ENCODE measurements around the gene INO80C.

The INO80C gene

GRCh38 chr18:35526495-35527059 lies 28.8 kb upstream of the INO80C start:
- TF ChIP-seq CTCF (IDR thresholded peaks at IDR 0.05; ENCODE audit: insufficient read depth, low read depth, low read length, missing control alignments): no peak
- DNase-seq (ENCODE audit: low read depth): no peak
- H3K4me3 ChIP-seq (ENCODE audit: low read depth, low read length): no peak overlapping the region

GRCh38 chr18:35525795-35526494 lies 28.2 kb upstream of the INO80C start:
- no peak for DNase-seq (ENCODE audit: low read depth)
- no peak for TF ChIP-seq CTCF (IDR thresholded peaks at IDR 0.05; ENCODE audit: insufficient read depth, low read depth, low read length, missing control alignments)
- H3K4me3 ChIP-seq (ENCODE audit: low read depth, low read length): no peak overlapping the region

DNA sequence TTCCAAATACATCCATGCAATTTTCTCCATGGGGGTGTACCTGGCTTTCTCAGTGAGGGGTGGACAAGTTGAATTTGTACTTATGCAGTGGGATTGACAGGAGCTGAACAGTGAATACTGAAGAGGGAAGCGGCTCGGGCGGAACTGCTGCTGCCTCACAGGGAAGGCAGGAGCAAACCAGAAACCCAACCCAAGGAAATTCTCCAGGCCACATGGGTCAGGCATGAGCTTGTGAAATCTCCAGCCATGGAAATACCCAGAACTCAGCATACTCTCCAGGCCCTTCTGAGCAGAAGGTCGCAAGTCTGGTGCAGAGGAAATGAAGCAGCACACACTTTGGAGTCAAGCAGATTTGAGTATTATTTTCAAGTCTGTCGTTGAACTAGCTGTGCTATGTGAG lies 26.5 kb upstream of the INO80C start:
- no peak for TF ChIP-seq CTCF (IDR thresholded peaks at IDR 0.05; ENCODE audit: insufficient read depth, low read depth, low read length, missing control alignments)
- DNase-seq (ENCODE audit: low read depth): no peak
- H3K4me3 ChIP-seq (ENCODE audit: low read depth, low read length): no peak overlapping the region

DNA sequence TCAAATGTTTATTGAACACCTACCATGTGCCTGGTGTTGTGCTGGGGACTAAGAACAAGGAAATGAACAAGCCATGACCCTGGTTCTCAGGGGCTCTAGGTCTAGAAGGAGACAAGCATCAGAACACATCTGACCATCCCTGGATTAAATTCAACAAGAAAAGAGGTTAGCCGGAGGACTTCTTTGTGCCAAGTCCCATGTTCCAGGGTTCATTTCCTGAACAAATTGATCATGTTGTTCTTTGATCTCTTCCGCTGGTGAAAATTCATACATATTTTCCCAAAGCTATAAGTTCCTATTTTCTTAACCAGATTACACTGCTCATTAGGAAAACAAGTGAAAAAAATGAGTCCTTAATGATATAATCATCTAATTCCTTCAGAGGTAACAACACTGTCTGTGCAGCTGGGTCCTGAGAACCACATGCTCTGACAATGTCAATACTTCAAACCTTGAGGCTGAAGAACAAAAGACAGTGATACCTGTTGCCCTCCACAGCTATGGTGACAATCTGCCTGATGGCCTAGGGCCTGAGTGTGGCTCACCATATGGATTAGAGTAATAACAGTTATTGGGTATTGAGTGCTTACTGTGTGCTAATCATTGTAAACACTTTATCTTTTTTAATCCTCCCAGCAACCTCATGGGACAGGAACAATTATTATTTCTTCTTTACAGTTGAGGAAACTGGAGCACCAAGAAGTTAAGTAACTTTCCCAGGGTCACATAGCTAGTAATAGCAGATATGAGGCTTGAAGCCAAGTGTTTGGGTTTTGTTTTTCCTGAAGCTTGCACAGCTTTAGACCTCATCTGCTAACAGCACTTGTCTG lies 24.6 kb upstream of the INO80C start:
- DNase-seq (ENCODE audit: low read depth): no peak
- TF ChIP-seq CTCF (IDR thresholded peaks at IDR 0.05; ENCODE audit: insufficient read depth, low read depth, low read length, missing control alignments): no peak
- no peak overlapping the region for H3K4me3 ChIP-seq (ENCODE audit: low read depth, low read length)

GRCh38 chr18:35521133-35521532 lies 23.4 kb upstream of the INO80C start:
- no peak overlapping the region for H3K4me3 ChIP-seq (ENCODE audit: low read depth, low read length)
- no peak for TF ChIP-seq CTCF (IDR thresholded peaks at IDR 0.05; ENCODE audit: insufficient read depth, low read depth, low read length, missing control alignments)

GRCh38 chr18:35519148-35519899 lies 21.6 kb upstream of the INO80C start:
- no peak for TF ChIP-seq CTCF (IDR thresholded peaks at IDR 0.05; ENCODE audit: insufficient read depth, low read depth, low read length, missing control alignments)
- no peak overlapping the region for H3K4me3 ChIP-seq (ENCODE audit: low read depth, low read length)
- no peak for DNase-seq (ENCODE audit: low read depth)

More at GRCh38 chr18:35521133-35521532, 23.4 kb upstream of the INO80C start:
- no peak for DNase-seq (ENCODE audit: low read depth)
